Ectodermal cell (in vitro differentiated cells): Measurements from ENCODE around the gene BTN1A1.

Experiments
- H3K27ac ChIP-seq: 2 replicates; pipeline ENCODE4 v1.7.0; 2013; ENCODE audit warnings: mild to moderate bottlenecking, low read depth, low read length; ENCODE audit not compliant: insufficient read depth, poor library complexity, severe bottlenecking
- H3K27me3 ChIP-seq: 2 replicates; pipeline ENCODE4 v1.7.0; 2013; ENCODE audit warnings: mild to moderate bottlenecking, low read length; ENCODE audit not compliant: insufficient read depth, control insufficient read depth, poor library complexity, severe bottlenecking
- H3K36me3 ChIP-seq: one replicate; pipeline ENCODE4 v1.7.0; 2013; ENCODE audit warnings: low read length; ENCODE audit not compliant: control insufficient read depth, insufficient read depth
- H3K4me1 ChIP-seq: one replicate; pipeline ENCODE4 v1.7.0; 2013; ENCODE audit warnings: low read length; ENCODE audit not compliant: control insufficient read depth, insufficient read depth
- H3K4me3 ChIP-seq: 2 replicates; pipeline ENCODE4 v1.7.0; 2013; ENCODE audit warnings: low read depth, low read length, control low read depth; ENCODE audit not compliant: insufficient read depth
- H3K9me3 ChIP-seq: 2 replicates; pipeline ENCODE4 v1.7.0; 2013; ENCODE audit warnings: mild to moderate bottlenecking, low read length, moderate library complexity; ENCODE audit not compliant: control insufficient read depth
- WGBS, 2 experiments: methylation state at CpG; one replicate each; pipeline ENCODE4 v1.1.7; 2013; ENCODE audit warnings: missing lambda C conversion rate in 2 of 2; 5-methylcytosine and 5-hydroxymethylcytosine counted together

The BTN1A1 gene

GRCh38 chr6:26550250-26550993 is 50.3 kb downstream of the BTN1A1 start:
- Histone ChIP-seq H3K9me3 (no peaks in the 10 kb centered on the region), H3K27ac (peak overlapping the region; percentile 59), H3K4me1 (no peaks in the 10 kb centered on the region), H3K4me3 (peak overlapping the region; percentile 33), H3K27me3 (no peaks in the 10 kb centered on the region), H3K36me3 (peaks cover 8% of the 10 kb centered on the region)
- whole genome bisulfite sequencing, 2 experiments: 9 to 10% methylated on average over 42 of the region's 42 CpGs

- no peaks in the 10 kb centered on the region for H3K27me3 ChIP-seq
- H3K9me3 ChIP-seq: no peaks in the 10 kb centered on the region
- 94% methylated on average over 10 of the region's 10 CpGs for WGBS, 2 experiments
- H3K36me3 ChIP-seq: no peaks in the 10 kb centered on the region
- H3K4me1 ChIP-seq: no peaks in the 10 kb centered on the region
- no peak overlapping the region for H3K27ac ChIP-seq
- no peak overlapping the region for H3K4me3 ChIP-seq
Observed at GRCh38 chr6:26552205-26552604, 52.1 kb downstream of the BTN1A1 start.

GRCh38 chr6:26552640-26553188 is 52.6 kb downstream of the BTN1A1 start:
- Histone ChIP-seq H3K4me3 (peak overlapping the region; percentile 80), H3K9me3 (no peaks in the 10 kb centered on the region), H3K4me1 (no peaks in the 10 kb centered on the region), H3K27me3 (no peaks in the 10 kb centered on the region), H3K27ac (no peak overlapping the region), H3K36me3 (no peaks in the 10 kb centered on the region)
- 55 to 59% methylated on average over 11 of the region's 11 CpGs for WGBS, 2 experiments

DNA sequence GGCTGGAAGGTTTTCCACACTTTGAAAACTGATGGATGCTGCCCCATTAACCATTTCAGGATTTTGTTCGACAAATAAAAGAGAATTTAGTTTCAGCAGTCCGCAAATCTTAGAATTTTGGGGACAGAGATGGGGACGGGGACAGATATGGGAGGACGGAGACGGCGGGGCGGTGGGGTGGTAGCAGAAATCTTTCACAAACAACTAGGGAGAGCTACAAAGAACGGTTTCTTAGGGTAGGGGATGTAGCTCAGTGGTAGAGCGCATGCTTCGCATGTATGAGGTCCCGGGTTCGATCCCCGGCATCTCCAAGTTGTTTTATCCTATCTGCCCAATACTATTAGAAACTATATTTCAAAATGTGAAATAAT is 53.1 kb downstream of the BTN1A1 start:
- Histone ChIP-seq H3K27me3 (no peaks in the 10 kb centered on the region), H3K4me3 (peak overlapping the region; percentile 80), H3K27ac (no peak overlapping the region), H3K4me1 (no peaks in the 10 kb centered on the region), H3K36me3 (no peaks in the 10 kb centered on the region), H3K9me3 (no peaks in the 10 kb centered on the region)
- WGBS, 2 experiments: 0 to 1% methylated on average over 8 to 13 of the region's 13 CpGs

DNA sequence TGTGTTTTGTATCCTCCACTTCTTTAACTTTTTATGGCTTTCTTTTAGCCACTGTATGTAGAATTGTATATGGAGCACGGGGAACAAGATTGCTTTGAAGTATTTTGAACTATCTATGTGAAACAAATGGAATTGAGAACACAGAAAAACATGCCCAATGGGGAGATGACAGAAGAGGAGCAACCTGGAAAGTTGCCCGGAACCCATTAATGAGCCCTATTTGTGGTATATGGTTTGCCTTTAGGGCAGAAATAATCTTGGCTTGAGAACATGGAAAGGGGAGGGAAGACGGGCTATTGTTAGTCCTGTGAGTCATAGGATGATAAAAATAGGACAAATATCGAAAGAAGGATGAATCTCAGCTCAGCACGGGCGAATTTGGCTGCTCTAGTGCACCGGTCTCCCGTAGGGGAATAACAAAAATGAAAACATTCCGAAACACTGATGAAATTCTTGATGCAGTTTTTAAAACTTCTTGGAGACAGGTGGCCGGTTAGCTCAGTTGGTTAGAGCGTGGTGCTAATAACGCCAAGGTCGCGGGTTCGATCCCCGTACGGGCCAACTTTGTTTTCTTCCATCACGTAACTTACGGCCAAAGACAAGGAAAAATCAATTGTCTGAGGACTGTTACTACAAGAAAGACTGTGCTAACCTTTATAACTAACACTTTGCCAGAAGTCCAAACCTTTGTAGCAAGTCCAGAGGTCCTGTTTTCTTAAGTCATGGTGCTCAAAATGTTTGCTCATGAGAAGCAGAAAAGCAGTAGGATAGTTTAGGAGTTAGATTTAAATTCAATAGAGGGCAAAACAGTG is 53.7 kb downstream of the BTN1A1 start:
- WGBS, 2 experiments: 0 to 1% methylated on average over 19 of the region's 19 CpGs
- Histone ChIP-seq H3K36me3 (no peaks in the 10 kb centered on the region), H3K9me3 (no peaks in the 10 kb centered on the region), H3K27me3 (no peaks in the 10 kb centered on the region), H3K4me1 (no peaks in the 10 kb centered on the region), H3K27ac (no peak overlapping the region), H3K4me3 (peak overlapping the region; percentile 80)

- H3K27me3 ChIP-seq: no peaks in the 10 kb centered on the region
- 26 to 35% methylated on average over 1 of the region's 1 CpG for WGBS, 2 experiments
- H3K4me3 ChIP-seq: peak overlapping the region; percentile 80
- H3K4me1 ChIP-seq: no peaks in the 10 kb centered on the region
- no peaks in the 10 kb centered on the region for H3K9me3 ChIP-seq
- H3K27ac ChIP-seq: no peak overlapping the region
- no peaks in the 10 kb centered on the region for H3K36me3 ChIP-seq
Observed at GRCh38 chr6:26554447-26554696, 54.3 kb downstream of the BTN1A1 start.

DNA sequence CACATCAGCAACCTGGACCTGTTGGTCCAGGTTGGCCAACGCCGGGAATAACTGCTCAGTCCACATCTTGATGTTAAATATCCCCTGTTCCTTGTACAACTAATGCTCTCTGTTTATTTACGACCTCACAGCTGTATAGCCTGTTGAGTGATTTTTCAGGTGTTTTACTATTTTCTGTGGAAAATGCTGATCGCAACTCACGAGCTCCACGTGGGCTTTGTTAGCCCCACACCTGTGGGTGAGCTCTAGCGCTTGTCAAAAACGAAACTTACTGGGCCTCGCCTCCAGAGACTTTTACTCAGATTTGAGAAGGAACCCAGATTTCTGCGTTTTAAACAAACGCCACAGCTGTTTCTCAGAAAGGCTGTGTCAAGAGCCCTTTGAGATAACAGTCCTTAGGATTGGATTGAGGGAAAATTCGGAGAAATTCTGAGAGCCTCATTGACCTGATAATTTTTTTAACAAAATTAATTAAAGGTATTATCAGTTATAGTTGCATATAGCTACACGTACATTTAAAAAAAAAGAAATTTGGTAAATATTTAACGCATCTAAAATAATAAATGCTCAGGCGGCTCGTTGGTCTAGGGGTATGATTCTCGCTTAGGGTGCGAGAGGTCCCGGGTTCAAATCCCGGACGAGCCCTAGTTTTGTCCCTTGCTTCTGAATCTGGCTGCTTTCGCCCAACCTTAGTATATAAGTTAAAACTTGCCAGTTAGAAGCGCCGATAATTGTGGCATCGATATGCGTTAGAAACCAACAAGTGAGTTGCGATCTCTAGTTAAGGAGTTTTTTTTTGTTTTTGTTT is 54.8 kb downstream of the BTN1A1 start:
- no peaks in the 10 kb centered on the region for H3K36me3 ChIP-seq
- H3K27me3 ChIP-seq: no peaks in the 10 kb centered on the region
- no peaks in the 10 kb centered on the region for H3K4me1 ChIP-seq
- no peaks in the 10 kb centered on the region for H3K9me3 ChIP-seq
- WGBS, 2 experiments: 2% methylated on average over 25 to 26 of the region's 27 CpGs
- peak overlapping the region; percentile 80 for H3K4me3 ChIP-seq
- no peak overlapping the region for H3K27ac ChIP-seq

- 1 to 2% methylated on average over 13 to 14 of the region's 19 CpGs for WGBS, 2 experiments
- H3K27ac ChIP-seq: no peak overlapping the region
Observed at GRCh38 chr6:26555505-26556262, 55.6 kb downstream of the BTN1A1 start.

DNA sequence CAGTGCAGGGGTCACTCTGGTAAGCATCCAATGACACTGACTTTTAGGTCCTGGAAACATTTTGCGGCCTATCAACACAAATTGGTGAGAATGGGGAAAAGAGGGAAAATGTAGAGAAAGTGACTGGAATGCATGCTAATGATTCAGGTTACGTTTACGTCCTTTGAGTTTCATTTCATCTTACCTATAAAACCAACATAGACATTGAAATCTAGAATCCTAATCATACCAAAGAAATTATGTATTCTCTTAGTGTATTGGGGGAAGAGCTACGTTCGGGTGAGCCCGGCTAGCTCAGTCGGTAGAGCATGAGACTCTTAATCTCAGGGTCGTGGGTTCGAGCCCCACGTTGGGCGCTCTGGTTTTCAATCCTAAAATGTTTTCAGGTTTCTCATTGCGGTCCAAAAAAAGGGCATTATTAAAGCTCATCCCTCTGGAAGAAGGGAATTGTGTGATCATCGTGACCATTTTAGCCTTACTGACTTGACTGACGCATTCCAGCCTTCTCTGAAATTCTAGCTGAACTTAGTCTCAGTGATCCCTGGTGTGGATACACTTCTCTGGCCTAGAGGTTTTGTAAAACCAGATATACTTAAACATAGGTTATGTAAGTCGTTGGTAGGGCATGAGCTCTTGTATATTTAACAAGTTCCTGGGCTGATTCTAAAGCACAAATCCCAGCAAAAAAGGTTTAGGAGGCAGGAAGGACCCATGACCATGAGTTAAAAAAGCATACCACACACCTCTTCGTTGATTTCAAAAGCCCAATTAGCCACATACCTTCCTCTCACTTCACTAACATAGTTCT is 56.4 kb downstream of the BTN1A1 start:
- Histone ChIP-seq H3K27ac (no peak overlapping the region), H3K4me3 (peak overlapping the region; percentile 80), H3K9me3 (no peaks in the 10 kb centered on the region), H3K27me3 (no peaks in the 10 kb centered on the region), H3K36me3 (no peaks in the 10 kb centered on the region), H3K4me1 (no peaks in the 10 kb centered on the region)
- WGBS, 2 experiments: 11 to 12% methylated on average over 14 to 16 of the region's 16 CpGs

More at GRCh38 chr6:26555505-26556262, 55.6 kb downstream of the BTN1A1 start:
- Histone ChIP-seq H3K9me3 (no peaks in the 10 kb centered on the region), H3K36me3 (no peaks in the 10 kb centered on the region), H3K4me3 (peak overlapping the region; percentile 80), H3K27me3 (no peaks in the 10 kb centered on the region), H3K4me1 (no peaks in the 10 kb centered on the region)
